Skeletal muscle cell (primary cell): ENCODE results near the gene DDX46.

ENCODE experiments used
- DNase-seq: peaks from one replicate; pipeline ENCODE4 v3.0.0-alpha.2; 2010; ENCODE audit warnings: low read depth
- H3K4me3 ChIP-seq: 2 replicates; pipeline ENCODE4 v1.5.1; 2011; ENCODE audit warnings: low read depth, mild to moderate bottlenecking, control low read depth, low read length, moderate library complexity

Gene DDX46

DNA sequence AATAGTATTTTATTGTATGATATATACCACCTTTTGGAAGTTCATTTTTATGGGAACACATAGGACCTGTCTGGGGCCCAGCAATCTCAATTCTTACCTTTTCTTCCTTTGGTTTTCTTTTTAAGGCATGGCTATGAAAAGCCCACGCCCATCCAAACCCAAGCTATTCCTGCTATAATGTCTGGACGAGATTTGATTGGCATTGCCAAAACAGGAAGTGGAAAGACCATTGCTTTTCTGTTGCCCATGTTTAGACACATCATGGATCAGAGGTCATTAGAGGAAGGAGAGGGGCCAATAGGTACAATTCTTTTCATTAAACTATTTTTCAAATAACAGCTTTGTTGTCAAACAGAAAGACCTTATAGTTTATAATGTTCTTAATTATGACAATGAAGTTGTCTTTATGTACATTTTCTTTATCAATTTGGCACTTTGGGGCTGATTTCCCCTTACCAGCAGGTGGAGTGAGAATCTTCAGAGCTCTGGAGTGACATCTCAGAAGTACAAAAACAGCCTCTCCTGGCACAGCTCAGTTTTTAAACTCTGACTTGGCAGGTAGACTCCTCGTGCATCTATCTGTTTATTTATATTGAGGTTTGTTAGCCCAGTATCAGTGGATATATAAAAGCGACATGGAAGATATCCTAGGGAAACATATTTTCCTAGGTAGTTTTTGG, 25.8 kb downstream of the DDX46 start:
- H3K4me3 ChIP-seq: no peak overlapping the region
- no peak for DNase-seq

DNA sequence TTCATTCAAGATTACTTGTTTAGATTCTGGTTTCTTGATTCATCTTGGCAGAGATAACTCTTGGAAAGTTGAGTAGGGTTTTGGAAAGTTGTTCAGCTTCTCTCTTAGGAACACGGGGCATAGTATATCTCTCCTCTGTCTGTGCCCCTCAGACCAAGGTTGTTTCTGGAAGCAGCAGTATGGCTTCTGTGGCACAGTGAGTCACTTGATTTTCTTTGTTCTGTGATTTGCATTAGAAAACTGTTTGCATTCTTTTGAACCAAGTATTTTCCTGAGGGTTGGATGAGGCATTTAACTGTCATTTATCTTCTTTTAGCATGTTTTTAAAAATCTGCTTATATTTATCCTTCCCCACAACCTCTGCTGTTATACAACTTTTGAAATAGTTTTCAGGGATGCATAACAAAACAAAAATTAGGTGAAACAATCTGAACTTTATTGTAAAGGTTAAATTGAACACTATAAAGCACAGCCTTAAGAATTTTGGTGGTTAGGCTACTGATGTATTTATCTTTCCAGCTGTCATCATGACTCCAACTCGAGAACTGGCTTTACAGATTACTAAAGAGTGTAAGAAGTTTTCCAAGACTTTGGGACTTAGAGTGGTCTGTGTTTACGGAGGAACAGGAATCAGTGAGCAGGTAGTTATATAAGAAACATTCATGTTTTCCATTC, 26.5 kb downstream of the DDX46 start:
- no peak for DNase-seq

DNA sequence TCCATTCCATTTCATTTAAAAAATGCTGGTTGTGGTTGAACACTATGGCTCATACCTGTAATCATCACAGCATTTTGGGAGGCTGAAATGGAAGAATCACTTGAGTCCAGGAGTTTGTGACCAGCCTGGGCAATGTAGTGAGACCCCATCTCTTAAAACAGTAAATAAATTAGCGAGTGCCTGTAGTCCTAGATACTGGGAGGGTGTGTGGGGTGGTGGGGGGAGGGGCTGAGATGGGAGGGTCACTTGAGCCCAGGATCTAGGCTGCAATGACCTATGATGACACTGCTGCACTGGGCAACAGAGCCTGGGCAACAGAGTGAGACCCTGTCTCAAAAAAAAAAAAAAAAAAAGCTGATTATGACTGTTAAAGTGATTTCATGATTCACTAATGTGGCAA, 29.1 kb downstream of the DDX46 start:
- no peak overlapping the region for H3K4me3 ChIP-seq
- no peak for DNase-seq

More for the DNA sequence above, 26.5 kb downstream of the DDX46 start:
- no peak overlapping the region for H3K4me3 ChIP-seq

DNA sequence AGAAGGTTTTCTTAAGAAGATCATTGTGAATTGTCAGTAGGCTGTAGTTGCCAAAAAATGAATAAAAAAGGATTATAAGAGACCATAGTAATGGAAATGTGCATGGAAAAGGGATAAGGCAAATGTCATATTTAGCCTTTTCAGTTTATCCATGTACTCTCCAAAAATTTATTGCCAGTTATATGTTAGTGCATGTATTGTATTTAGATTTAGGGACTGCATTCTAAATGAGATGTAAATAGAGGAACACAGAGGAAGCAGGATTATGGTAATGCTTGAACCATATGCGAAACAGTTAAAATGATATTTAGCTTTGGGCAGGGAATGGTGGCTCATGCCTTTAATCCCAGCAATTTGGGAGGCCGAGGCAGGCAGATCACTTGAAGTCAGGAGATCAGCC, 33.0 kb downstream of the DDX46 start:
- DNase-seq: no peak
- H3K4me3 ChIP-seq: no peak overlapping the region

DNA sequence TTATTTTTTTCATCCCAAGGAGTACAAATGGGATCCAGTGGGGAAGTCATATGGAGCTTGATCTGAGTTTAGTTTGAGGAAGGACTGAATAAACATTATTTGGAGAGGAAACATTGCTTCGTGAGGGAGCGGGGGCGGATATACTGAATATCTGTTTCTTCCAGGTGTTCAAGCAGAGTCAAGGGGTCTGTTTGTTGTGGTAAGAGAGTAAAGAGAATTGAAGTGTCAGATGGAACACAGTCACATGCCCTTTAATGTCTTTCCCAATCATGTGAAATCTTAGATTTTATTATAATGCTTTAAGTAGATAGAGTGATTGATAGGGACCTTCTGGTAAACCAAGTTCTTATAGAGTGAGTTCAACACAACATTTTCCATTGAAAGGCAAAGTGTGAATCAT, 33.7 kb downstream of the DDX46 start:
- H3K4me3 ChIP-seq: no peak overlapping the region
- DNase-seq: no peak

DNA sequence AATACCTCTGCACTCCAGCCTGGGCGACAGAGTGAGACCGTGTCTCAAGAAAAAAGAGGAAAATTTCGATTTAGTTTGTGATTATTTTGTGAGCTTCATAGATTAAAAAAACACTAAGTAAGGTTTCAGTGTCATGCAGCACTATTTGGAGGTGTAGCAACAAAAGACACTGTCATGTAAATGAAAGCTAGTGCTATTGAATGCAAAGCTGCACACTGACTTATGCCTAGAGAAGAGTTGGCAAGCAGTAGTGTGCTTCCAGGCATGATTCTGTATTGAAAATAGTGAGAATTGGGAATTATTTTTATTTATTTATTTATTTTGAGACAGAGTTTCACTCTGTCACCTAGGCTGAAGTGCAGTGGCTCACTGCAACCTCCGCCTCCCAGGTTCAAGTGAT, 34.5 kb downstream of the DDX46 start:
- H3K4me3 ChIP-seq: no peak overlapping the region
- DNase-seq: no peak

- no peak for DNase-seq
- H3K4me3 ChIP-seq: no peak overlapping the region
These were observed 35.5 kb downstream of the DDX46 start for GRCh38 chr5:134794082-134794481.

DNA sequence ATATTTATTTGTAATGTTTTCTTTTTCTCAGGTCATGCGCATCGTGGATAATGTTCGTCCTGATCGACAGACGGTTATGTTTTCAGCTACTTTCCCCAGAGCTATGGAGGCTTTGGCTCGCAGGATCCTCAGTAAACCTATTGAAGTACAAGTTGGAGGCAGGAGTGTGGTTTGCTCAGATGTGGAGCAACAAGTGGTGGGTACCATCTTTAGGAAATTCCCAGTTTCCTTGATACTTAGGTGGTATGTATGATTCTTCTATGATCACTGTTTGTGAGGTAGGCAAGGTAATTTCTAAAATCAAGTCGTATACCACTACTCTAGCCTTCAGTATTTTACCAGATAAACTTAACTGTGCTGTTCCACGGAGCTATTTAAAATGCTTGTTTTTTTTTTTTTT, 36.2 kb downstream of the DDX46 start:
- no peak overlapping the region for H3K4me3 ChIP-seq
- no peak for DNase-seq

DNA sequence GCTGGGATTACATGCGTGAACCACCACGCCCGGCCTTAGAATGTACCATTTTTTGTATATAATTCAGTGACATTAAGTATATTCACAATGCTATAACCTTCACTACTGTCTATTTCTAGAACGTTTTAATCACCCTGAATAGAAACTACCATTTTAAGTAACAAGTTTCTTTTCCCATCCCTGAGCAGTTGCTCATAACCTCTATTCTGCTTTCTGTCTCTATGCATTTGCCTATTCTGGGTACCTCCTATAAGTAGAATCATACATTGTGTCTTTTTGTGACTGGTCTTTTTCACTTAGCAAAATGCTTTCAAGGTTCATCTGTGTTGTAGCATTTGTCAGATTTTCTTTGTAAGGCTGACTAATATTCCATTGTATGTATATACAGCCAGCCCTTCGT, 39.9 kb downstream of the DDX46 start:
- H3K4me3 ChIP-seq: no peak overlapping the region
- no peak for DNase-seq

DNA sequence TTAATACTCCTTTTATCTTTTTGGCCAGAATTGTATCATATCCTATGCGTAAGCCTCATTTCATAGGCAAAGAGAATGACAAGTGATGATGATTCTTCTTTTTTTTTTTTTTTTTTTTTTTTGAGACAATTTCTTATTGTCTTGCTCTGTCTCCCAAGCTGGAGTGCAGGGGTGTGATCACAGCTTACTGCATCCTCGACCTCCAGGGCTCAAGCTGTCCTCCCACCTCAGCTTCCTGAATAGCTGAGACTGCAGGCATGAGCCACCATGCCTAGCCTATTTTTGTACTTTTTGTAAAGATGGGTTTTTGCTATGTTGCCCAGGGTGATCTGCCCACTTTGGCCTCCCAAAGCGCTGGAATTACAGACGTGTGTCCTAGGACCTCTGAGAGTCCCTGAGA, 45.2 kb downstream of the DDX46 start:
- H3K4me3 ChIP-seq: no peak overlapping the region
- DNase-seq: no peak

- H3K4me3 ChIP-seq: no peak overlapping the region
- DNase-seq: no peak
These were observed 54.8 kb downstream of the DDX46 start for GRCh38 chr5:134813407-134813806.

DNA sequence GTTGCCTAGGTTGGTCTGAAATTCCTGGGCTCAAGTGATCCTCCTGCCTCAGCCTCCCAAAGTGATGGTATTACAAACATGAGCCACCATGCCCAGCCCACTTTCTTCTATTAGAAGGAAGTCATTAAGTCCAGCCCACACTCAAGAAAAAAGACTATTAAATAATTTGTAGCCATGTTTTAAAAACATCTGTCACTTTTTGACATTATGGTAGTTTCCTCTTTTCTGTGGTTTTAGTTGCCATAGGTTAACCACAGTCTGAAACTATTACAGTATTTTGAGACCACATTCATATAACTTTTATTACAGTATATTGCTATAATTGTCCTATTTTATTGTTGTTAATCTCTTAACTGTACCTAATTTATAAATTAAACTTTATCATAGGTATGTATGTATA, 55.2 kb downstream of the DDX46 start:
- no peak overlapping the region for H3K4me3 ChIP-seq
- no peak for DNase-seq

GRCh38 chr5:134817006-134817405, 58.4 kb downstream of the DDX46 start:
- no peak for DNase-seq
- H3K4me3 ChIP-seq: no peak overlapping the region

GRCh38 chr5:134818776-134819175, 60.2 kb downstream of the DDX46 start:
- H3K4me3 ChIP-seq: no peak overlapping the region
- DNase-seq: no peak

DNA sequence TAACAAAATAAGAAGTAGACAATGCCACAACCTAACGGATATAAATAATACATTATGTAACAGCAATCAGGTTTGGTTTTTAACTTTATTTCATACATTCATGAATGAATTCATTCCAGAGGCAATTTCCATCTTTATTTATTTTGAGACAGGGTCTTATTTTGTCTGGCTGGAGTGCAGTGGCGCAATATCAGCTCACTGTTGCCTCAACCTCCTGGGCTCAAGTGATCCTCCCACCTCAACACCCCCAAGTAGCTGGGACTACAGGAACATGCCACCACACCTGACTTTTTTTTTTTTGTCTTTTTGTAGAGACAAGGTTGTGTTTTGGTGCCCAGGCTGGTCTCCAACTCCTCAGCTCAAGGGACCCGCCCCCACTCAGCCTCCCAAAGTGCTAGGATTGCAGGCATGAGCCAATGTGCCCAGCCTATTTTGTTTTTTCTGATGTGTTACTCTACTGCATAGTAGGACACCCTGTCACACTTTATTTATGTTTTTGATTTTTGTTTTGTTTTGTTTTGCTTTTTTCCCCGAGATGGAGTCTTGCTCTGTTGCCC, 60.9 kb downstream of the DDX46 start:
- no peak for DNase-seq
- no peak overlapping the region for H3K4me3 ChIP-seq

GRCh38 chr5:134821841-134822240, 63.3 kb downstream of the DDX46 start:
- DNase-seq: no peak
- no peak overlapping the region for H3K4me3 ChIP-seq

- DNase-seq: no peak
- H3K4me3 ChIP-seq: no peak overlapping the region
These were observed 66.1 kb downstream of the DDX46 start for GRCh38 chr5:134824681-134825080.

GRCh38 chr5:134825212-134825611, 66.6 kb downstream of the DDX46 start:
- H3K4me3 ChIP-seq: no peak overlapping the region
- DNase-seq: no peak

DNA sequence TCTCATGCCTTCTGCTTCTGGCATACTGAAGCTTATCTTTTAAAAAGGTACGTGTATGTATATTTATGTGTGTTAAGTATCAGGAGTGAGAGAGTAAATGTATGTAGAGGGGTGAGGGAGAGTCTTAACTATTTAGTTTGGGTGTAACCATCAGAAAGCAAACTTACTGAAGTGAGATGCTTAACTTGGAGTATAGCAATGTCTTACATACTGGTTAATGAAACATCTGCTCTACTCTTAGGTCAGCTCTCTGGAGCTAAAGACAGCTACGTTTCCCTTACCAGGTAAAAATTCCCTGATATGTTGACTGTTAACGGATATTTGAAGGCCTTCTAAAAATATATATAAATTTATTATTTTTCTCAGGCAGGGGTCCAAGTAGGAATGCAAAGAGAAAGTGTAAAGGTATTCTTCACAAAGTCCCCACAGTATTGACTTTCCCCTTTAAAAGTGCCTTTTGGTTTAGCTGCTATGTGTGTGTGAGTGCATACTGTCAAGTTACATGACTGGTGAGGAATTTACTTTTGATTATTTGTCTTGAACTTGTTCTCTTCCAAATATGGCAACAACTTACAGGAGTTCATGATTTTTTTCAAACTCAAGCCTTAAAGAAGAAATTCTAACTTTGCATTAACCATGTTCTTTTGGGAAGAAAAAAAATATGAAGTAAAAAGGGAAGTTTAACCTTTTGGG, 74.9 kb downstream of the DDX46 start:
- peak; percentile 25 for DNase-seq
- H3K4me3 ChIP-seq: no peak overlapping the region

- no peak overlapping the region for H3K4me3 ChIP-seq
- DNase-seq: no peak
These were observed 77.0 kb downstream of the DDX46 start for GRCh38 chr5:134835623-134836022.
